ENCODE data around the gene ASIP. TPM values are rescaled to one million over a fixed set of nuclear protein-coding genes. Genes with fewer than 3 reads are reported as not detected.

Gene ASIP
- total and polyA plus RNA-seq, 2 of the 13 experiments (the other 11 are each of a cell fraction or from before 2014, with no cell fraction given) = not detected

DNA sequence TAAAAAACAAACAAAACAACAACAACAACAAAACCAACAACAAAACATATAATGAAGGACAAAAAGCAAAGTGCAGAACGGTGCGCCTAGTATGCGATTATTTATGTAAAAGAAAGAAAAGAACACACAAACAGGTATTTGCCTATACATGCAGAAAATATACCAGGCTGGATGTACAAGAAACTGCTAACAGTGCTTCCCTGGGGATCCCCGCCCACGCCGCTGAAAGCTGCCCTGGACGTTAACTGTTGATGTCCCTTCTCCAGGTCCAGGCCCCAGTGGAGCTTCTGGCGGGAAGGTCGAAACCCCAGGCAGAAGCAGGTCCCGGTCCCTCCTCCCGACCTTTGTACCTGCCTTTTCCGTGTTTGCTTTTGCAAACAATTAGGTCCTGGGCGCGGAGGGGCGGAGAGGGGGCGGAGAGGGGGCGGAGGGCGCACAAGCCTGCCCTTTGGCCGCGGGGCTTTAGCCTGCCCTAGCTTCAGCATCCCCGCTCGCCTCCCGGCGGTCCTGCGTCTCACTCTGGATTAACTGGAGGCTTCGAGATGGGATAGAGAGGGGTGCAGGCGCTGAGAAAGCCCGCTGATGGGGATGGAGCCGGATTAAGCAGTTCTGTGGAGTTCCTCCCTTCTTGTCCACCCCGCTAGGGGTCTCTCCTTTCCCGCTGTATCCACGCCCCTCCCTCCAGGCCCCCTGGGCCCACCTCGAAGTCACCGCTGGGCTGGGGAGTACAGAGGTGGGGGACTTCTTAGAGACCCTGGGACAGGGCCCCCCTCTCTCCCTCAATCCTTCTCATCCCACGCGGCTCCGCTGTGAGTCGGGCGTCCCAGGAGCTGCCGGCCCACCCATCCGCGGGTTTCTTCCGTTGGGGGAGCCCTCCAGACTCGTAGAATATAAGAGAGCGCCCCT lies 70.1 kb downstream of the ASIP start (continued):
- TF ChIP-seq, protein P1, sequence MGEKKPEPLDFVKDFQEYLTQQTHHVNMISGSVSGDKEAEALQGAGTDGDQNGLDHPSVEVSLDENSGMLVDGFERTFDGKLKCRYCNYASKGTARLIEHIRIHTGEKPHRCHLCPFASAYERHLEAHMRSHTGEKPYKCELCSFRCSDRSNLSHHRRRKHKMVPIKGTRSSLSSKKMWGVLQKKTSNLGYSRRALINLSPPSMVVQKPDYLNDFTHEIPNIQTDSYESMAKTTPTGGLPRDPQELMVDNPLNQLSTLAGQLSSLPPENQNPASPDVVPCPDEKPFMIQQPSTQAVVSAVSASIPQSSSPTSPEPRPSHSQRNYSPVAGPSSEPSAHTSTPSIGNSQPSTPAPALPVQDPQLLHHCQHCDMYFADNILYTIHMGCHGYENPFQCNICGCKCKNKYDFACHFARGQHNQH (CRISPR knock-in tag; IDR thresholded peaks at IDR 0.05) = peak; percentile 82; the same call in 1 of the 2 replicates
- TF ChIP-seq KMT2A (CRISPR knock-in tag; IDR thresholded peaks at IDR 0.05) = peak; percentile 75
- peak; percentile 74 for TF ChIP-seq SPEN (CRISPR knock-in tag; IDR thresholded peaks at IDR 0.05; ENCODE audit: low read depth)
- TF ChIP-seq ZMYM2 (CRISPR knock-in tag; IDR thresholded peaks at IDR 0.05) = peak; percentile 78; the same call in 1 of the 2 replicates
- peak; percentile 97 for TF ChIP-seq BCL6 (CRISPR knock-in tag; IDR thresholded peaks at IDR 0.05)
- TF ChIP-seq, protein P2, sequence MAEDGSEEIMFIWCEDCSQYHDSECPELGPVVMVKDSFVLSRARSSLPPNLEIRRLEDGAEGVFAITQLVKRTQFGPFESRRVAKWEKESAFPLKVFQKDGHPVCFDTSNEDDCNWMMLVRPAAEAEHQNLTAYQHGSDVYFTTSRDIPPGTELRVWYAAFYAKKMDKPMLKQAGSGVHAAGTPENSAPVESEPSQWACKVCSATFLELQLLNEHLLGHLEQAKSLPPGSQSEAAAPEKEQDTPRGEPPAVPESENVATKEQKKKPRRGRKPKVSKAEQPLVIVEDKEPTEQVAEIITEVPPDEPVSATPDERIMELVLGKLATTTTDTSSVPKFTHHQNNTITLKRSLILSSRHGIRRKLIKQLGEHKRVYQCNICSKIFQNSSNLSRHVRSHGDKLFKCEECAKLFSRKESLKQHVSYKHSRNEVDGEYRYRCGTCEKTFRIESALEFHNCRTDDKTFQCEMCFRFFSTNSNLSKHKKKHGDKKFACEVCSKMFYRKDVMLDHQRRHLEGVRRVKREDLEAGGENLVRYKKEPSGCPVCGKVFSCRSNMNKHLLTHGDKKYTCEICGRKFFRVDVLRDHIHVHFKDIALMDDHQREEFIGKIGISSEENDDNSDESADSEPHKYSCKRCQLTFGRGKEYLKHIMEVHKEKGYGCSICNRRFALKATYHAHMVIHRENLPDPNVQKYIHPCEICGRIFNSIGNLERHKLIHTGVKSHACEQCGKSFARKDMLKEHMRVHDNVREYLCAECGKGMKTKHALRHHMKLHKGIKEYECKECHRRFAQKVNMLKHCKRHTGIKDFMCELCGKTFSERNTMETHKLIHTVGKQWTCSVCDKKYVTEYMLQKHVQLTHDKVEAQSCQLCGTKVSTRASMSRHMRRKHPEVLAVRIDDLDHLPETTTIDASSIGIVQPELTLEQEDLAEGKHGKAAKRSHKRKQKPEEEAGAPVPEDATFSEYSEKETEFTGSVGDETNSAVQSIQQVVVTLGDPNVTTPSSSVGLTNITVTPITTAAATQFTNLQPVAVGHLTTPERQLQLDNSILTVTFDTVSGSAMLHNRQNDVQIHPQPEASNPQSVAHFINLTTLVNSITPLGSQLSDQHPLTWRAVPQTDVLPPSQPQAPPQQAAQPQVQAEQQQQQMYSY (CRISPR knock-in tag; IDR thresholded peaks at IDR 0.05) = peak; percentile 76; the same call in 1 of the 2 replicates
- TF ChIP-seq NKX3-1 (CRISPR knock-in tag; IDR thresholded peaks at IDR 0.05) = peak; percentile 39; the same call in 1 of the 2 replicates
- peak; percentile 70 for TF ChIP-seq GABPB1 (CRISPR knock-in tag; IDR thresholded peaks at IDR 0.05)
- TF ChIP-seq ZNF530 (CRISPR knock-in tag; IDR thresholded peaks at IDR 0.05; ENCODE audit: low read depth) = no peak
- no peak; the same call in 1 of the 2 replicates for TF ChIP-seq KLF9 (CRISPR knock-in tag; IDR thresholded peaks at IDR 0.05; ENCODE audit: low read depth)
- no peak for TF ChIP-seq SSRP1 (CRISPR knock-in tag; IDR thresholded peaks at IDR 0.05)
- TF ChIP-seq, protein P3, sequence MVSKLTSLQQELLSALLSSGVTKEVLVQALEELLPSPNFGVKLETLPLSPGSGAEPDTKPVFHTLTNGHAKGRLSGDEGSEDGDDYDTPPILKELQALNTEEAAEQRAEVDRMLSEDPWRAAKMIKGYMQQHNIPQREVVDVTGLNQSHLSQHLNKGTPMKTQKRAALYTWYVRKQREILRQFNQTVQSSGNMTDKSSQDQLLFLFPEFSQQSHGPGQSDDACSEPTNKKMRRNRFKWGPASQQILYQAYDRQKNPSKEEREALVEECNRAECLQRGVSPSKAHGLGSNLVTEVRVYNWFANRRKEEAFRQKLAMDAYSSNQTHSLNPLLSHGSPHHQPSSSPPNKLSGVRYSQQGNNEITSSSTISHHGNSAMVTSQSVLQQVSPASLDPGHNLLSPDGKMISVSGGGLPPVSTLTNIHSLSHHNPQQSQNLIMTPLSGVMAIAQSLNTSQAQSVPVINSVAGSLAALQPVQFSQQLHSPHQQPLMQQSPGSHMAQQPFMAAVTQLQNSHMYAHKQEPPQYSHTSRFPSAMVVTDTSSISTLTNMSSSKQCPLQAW (CRISPR knock-in tag; IDR thresholded peaks at IDR 0.05) = peak; percentile 84; the same call in 1 of the 2 replicates
- TF ChIP-seq FIP1L1 (IDR thresholded peaks at IDR 0.05; ENCODE audit: borderline replicate concordance, insufficient read depth, low read depth, low read length) = no peak
- no peak for TF ChIP-seq ZNF230 (CRISPR knock-in tag; IDR thresholded peaks at IDR 0.05)
- TF ChIP-seq ZBTB8A (CRISPR knock-in tag; IDR thresholded peaks at IDR 0.05; ENCODE audit: borderline replicate concordance, low read depth) = no peak
- peak; percentile 76 for TF ChIP-seq ARNTL (CRISPR knock-in tag; IDR thresholded peaks at IDR 0.05)
- 0 out of 2 replicates have a peak, but pooled peaks have one; percentile 55 for TF ChIP-seq SNAPC2 (CRISPR knock-in tag; IDR thresholded peaks at IDR 0.05)

Data from HepG2 (cell line).